GM18861 (cell line): Measurements from ENCODE around the gene PRRG2.

Experiments
- ATAC-seq: cut with Tn5 transposase; IDR thresholded peaks from one replicate; pipeline ENCODE4 v1.9.1; 2021; ENCODE audit not compliant: unreplicated experiment

PRRG2 gene

DNA sequence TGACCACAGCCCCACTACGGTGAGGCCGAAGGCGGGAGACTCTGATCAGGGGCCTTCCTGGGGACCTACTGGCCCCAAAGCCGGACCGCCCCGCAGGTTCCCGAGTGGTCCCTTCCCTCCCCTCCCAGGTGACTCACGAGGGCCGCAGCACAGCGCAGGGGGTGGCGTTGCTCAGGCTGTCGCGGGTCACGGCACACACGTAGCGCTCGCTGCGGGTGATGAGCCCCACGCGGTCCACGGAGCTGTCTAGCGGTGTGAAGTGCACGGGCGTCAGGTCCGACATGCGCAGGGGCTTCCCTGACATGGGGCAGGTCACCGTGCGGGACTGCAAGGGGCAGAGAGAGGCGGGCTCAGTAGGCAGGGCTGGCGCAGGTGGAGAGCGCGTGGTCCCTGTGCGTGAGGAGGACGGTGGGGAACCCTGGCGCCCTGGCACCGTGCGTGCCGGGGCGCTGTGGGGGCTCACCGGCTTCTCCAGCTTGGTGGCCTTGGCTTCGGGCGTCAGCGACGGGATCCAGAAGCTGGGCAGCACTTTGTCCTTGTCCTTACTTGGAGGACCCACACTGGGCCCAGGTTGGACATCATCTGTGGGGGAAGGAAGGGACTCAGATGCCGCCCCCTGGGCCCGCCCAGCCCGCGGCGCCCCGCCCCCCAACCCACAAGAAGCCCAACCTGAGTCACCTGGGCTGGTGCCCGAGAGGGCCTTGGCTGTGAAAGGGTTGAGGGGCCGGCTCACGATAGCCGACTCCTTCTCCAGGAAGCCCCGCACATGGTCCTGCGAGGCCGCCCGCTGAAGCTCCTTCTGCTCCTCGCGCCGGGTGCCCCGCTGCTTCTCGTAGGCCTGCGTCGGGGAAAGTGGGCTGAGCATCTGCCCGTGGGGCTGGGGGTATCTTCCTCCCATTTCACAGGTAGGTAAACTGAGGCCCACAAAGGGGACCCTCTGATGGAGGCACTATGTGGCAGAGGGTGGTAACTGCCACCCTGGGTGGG, 24.4 kb upstream of the PRRG2 start:
- ATAC-seq = no peak

DNA sequence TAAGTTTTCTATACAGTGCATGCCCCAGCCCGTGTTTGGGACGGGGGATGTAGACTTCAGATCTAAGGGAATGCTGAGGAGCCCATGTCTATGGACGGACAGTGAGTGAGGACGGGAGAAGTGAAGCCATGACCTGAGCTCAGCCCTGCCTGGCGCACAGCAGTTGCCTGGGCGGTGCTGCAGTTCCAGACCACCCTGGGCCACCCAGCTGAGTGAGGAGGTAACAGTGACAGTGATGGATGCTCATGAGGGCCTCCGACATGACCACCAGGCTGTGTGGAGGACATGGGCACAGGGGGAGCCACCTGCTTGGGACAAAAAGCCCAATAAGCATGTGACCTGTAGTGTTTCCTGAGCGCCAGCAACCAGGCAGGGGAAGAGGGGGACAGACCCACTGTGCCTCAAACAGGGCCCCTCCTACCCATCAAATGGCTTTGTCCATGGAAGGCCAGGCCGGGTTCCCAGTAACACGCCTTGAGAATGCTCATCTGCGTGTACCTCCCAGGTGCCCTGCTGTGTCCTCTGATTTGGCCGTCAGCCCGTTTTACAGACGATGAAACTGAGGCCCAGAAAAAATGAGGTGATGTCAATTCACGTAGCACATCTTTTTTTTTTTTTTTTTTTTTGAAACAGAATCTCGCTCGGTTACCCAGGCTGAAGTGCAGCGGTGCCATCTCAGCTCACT, 23.3 kb upstream of the PRRG2 start:
- ATAC-seq = no peak

DNA sequence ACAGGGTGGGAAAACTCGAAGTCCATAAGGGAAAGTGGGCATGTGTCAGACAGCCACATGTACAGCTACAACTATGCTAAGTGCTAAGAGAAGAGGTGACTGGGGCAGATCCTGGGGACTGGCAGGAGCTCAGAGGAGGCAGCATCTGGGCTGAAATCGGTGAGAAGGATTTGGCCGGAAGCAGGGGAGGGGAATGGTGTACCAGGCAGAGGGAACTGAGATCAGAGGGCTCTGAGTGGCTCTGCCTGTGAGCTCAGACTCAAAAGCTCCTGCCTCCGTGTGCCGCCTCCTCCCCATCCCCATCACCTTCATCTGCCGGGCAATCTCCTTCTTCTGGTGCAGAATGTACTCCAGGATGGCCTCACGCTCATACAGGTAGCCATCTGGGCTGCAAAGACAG, 22.5 kb upstream of the PRRG2 start:
- no peak for ATAC-seq

DNA sequence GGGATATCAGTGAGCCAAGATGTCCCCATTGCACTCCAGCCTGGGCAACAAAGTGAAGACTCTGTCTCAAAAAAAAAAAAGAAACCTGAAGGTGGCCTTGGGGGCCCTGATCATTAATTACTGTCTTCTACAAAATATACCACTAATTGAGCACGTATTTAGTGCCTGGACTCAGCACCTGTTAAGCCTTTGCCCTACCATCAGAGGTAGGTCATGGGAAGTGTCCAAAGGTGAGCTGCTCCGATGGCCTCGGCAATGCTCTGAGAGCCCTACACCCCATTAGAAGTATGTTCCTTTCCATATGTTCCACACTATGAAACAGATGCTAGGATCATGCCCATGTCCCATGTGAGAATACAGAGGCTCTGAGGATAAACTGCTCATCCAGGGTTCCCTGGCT, 21.7 kb upstream of the PRRG2 start:
- no peak for ATAC-seq

DNA sequence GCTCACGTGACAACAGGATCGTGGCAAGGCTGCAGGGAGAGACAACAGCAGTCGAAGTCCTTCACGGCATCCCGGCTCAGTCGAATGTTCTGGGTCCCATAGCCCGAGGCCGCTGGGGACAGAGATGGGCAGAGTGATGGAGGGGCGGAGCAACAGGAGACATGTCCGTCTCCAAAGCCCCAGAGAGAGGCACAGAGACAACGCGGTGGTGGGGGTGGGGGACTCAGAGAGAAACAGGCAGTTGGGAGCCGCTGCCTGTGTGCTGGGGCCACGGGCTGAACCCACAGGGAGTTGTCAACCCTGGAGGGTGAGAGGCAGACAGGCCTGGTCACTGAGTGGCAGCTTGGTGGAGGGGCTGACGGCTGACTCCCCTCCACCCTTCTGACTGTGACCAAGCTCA, 21.2 kb upstream of the PRRG2 start:
- no peak for ATAC-seq

DNA sequence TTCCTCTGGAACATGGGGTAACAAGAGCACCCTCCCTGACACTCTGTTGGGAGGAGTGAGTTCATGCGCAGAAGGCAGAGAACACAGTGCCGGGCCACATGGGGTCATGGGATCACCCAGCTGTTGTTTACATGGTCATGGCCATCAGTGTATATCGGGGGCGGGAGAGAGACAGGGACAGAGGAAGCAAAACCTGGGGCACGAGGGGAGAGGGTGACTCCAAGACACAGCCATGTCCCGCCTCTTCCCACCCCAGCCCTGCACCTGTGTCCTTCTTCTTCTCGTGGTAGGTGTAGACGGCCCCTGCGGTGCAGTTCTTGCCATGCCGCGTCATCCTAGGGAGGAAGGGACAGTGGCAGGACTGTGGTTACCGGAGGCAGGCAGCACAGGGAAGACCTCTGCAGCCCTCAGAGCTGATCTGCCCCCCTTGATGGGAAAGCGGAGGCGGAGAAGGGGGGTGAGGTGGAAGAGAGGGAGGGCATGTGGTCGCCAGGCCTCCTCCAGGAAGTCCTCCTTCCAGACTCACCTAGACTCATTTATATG, 20.7 kb upstream of the PRRG2 start:
- no peak for ATAC-seq

DNA sequence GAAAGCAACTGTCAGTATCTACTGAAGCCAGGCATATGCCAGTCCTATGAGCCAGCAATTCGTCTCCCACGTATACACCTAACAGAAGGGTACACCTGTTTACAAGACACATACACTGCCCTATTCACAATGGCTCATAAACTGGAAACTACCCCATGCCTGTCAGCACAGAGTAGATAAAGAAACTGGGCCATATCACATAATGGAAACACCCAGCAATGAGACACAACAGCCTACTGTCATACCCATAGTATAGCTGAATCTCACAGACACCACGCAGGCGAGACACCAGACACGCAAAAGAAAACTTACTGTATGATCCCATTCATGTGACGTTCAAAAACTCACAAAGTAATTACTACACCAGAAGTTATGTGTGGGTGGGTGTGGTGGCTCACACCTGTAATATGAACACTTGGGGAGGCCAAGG, 16.5 kb upstream of the PRRG2 start:
- ATAC-seq = no peak

DNA sequence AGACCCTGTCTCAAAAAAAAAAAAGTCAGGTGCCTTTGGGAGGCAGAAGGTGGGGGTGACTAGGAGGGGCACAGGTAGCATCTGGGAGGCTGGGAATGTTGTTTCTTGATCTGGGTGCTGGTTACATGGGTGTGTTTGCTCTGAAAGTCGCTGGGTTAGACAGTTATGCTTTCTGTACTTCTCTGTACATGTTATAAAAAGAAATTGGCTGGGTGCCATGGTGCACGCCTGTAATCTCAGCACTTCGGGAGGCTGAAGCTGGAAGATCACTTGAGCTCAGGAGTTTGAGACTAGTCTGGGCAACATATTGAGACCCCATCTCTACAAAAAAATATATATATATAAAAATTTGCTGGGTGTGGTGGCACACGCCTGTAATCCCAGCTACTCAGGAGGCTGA, 15.9 kb upstream of the PRRG2 start:
- ATAC-seq = no peak

DNA sequence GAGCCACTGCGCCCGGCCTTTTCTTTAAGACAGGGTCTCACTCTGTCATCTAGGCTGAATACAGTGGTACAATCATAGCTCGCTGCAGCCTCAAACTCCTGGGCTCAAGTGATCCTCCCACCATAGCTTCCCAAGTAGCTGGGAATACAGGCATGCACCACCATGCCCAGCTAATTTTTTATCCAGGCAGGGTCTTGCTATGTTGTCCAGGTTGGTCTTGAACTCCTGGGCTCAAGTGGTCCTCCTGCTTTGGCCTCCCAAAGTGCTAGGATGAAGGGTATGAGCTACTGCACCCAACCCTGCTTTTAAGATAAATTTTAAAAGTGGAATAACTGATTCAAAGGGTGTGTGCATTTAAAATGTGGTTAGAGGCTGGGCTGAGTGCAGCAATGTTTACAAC, 14.8 kb upstream of the PRRG2 start:
- ATAC-seq = no peak

DNA sequence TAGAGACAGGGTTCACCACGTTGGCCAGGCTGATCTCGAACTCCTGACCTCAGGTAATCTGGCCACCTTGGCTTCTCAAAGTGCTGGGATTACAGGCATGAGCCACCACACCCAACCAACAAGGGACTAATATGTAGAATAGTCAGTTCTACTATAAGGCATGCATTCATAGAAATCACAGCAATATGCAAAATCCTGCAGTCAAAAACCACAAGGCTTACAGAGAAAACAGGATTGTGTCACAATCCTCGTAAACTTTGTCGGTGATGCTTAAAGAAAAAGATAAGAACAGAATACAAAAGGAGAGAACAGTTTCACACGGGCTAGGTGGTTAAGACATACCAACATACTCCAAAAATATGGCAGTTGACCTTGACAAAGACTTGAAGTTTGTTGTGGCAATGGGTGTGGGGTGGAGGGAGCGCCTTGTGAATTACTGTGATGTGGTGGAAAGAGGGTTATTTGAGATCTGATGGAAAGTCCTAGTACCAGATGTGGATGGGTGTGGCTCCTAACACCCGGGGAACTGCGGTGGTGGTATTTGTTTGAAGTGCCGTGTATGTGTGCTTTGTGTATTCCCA, 13.2 kb upstream of the PRRG2 start:
- no peak for ATAC-seq

DNA sequence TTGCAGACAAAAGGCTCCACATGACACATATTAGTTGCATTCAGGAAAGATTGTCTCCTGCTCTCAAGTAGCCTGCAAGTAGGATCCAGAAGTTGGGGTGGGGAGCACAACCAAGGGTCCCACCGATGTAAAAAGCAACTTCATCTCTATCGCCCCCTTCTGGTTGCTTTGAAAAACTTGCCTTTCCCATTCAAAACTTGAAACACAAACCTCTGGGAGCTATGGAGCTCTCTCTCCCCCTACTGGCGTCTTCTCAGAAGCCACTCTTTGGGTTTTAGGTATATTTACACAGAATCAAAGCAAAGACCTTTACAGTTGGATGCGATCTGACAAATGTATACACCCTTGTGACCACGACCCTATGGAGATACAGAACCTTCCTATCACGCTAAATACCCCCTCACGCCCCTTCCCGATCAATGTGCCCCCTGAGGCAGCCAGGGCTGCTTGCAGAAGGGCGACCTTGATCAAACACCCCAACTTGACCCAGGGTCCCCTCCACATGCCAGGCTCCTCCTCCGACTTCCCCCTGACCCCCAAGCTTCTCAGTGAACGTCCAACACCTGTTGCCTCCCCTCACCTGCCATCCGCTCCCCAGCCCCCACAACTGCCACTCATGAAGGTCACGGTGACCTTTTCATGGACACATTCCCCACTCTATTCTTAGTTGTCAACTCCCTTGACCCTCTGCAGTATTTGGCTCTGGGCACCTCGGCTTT, 10.8 kb upstream of the PRRG2 start:
- ATAC-seq = no peak

DNA sequence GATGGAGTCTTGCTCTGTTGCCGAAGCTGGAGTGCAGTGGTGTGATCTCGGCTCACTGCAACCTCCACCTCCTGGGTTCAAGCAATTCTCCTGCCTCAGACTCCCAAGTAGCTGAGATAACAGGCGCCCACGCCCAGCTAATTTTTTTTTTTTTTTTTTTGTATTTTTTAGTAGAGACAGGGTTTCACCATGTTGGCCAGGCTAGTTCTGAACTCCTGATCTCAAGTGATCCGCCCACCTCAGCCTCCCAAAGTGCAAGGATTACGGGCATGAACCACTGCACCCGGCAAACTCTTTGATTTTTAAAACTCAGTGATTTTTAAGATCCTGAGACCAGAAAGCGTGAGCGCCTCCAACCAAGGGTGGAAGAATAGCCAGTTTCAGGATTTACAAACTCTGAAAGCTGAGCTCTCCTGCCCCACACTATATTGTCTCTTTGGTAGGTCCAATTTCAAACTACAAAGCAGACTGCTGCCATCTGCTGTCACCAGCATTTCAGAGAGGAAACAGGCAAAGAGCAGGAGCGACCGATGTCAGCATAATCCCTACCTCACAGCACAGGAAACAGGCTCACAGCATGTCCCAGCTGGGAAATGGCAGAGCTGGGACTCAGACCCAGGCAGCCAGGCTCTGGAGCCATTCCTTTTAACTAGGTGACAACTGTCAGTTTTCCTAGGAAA, 10.0 kb upstream of the PRRG2 start:
- no peak for ATAC-seq

DNA sequence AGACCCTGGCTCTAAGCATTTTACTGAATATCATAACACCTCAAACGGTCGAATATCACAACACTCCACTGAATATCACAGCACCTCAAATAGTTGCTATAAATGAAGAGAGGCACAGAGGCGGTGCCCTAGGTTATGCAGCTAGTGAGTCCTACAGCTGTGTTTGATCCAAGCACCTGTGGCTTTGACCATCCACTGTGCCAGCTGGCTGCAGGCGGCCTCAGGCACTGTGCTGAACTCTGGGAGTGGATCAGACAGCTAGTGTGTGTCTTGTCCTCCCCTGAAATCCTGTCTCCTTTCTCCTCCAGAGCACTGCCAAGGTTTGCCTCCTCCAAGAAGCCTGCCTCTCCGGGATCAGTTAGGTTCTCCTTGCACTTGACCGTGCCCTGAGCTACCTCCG, 8.1 kb upstream of the PRRG2 start:
- ATAC-seq = no peak

DNA sequence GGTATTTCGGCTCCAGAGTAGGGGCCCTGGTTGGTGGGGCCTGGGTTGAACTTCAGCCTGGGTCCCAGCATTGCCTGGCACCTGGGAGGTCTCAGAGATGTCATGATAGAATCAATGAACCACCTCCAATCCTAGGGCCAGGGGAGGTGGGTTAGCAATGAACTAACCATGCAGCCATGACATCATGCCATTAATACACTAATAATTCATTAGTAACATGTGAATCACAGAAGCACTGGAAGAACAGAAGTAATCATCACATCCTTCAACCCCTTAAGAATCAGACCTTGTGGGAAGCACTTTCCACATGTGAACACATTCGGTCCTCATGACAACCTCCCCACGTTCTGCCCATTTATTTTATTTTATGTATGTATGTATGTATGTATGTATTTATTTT, 7.7 kb upstream of the PRRG2 start:
- ATAC-seq = no peak

DNA sequence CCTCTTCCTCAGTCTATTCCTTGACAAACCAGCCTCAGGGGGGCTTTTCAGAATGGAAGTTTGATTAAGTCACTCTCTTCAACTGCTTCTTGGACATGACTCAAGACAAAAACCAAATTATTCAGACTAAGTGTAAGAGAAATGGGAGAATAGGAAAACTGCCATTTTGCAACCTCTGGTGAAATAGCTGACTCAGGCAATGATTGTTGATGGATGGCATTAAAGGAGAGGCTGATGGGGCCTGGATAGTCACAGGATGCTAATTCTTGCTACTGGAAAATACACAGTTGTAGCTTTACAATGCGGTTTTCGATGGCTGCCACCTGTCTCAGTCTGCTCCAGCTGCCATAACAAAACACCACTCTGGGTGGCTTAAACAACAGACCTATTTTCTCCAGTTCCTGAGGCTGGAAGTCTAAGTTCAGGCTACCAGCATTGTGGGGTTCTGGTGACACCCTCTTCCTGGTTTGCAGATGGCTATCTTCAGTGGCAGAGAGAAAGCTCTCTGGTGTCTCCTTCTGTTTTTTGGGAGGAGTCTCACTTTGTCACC, 6.8 kb upstream of the PRRG2 start:
- no peak for ATAC-seq

DNA sequence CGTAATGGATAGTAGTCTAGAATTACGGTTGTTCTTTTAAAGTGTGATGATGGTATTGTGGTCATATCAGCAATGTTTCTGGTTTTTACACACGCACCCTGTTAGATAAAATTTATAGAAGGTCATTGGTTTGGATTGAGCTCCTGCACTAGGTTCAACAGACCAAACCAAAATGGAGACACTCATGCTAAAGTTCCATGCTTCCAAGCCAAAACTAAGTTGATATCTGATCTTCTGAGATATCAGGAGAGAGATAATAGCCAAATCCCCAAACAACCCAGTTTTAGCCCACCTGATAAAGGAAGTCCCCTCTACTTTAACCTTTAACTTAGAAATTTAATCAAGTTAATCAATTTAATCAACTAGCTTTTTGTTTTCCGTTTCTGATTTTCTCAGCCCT, 1.9 kb upstream of the PRRG2 start:
- ATAC-seq = no peak

DNA sequence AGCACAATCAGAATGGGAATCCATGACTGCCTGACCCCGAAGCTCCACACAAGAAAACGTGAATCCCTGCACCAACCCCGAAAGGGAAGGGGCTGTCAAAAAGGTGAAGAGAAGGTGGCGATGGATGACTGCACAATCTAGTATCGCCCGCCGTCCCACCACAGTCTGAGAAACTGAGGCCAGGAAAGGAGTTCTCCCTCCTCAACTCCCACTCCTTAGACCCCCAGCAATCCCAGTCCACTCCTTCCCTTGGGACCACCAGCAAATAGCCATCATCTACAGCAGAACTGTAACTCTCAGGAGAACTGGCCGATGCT, 1.2 kb upstream of the PRRG2 start:
- no peak for ATAC-seq

DNA sequence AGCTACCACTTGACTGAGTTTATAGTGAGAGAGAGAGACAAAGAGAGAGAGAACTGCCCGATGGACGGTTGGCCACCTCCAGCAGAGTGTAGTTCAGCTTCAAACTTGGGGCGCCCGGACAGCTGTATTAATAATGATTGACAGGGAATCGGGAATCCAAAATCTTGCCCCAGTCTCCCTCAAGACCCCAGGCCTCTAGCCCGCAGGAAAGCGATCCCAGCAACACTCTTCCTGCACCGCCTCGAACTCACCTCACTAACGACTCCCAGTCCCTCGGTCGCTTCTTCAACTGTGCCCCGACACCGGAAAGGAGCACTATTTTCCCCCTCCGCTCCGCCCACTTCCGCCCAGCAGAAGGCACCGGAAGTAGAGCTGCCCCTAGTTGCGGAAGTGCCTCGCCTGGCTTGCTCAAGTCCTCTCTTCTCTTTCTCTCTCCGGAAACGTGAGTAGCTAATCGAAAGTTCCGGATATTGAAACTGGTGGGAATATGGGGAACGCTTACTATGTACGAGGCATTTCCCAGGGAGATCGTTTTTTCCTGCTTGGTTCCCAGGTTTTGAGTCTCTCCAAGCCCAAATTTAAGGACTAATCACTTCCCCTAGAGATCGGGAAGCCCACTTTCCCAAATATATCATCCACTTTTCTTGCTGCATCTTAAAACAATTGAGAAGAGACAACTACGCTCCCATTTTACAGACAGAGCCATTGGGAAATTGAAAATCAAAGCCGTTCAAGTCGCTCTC, 681 bp upstream of the PRRG2 start, which contains the start of gene NOSIP:
TSS of gene NOSIP (minus strand) at position 293 of the 743 bp plus-strand sequence. CDS start 19,865 bp downstream, outside the sequence.
- ATAC-seq = peak; percentile 58

DNA sequence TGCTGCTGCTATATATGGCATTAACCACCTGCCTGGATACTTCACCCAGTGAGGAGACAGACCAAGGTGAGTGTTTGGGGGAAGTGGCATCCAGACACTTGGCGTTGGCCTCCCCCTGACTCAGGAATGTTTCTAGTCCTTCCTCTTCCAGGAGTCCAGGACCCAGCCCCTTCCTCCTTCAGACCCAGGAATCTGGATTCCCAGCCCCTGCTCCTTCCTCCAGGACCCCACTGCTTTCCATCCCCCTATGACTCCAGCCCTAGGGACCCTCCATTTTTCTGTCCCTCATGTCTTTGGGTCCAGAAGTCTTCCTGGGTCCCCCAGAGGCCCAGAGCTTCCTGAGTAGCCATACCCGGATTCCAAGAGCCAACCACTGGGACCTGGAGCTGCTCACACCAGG, 2.1 kb downstream of the PRRG2 start:
- no peak for ATAC-seq

DNA sequence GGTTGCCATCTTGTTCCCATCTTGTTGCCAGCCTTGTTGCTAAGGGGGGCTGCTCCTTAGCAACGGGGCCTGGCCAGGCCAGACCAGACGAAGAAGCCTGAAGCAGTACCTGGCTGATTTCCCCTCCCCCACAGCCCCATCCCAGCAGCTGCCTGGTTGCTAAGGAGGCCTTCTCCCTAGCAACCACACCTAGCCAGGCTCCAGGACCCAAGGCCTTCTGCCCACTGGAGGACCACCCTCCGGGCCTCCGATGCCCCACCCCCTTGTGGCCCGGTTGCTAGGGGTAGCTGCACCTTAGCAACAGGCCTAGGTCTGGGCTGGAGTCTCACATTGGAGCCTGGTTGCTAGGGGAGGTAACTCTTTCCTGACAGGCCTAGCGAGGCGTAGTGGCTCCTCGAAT, 3.9 kb downstream of the PRRG2 start:
- no peak for ATAC-seq
